ENCODE data around the gene LURAP1L.

The LURAP1L gene

GRCh38 chr9:12781226-12781733 lies 6.5 kb downstream of the LURAP1L start:
- no peak for TF ChIP-seq CTCF (IDR thresholded peaks at IDR 0.05; ENCODE audit: control extremely low read depth, extremely low read depth, low read depth, missing control alignments)
- DNase-seq (ENCODE audit: extremely low spot score) = no peak
- ChIA-PET POLR2A (no interaction called here), CTCF (interaction anchor here (1.2 kb wide), 1 partner anchor 10 kb away, joined by 3 read pairs; no protein-coding TSS in a partner anchor)

DNA sequence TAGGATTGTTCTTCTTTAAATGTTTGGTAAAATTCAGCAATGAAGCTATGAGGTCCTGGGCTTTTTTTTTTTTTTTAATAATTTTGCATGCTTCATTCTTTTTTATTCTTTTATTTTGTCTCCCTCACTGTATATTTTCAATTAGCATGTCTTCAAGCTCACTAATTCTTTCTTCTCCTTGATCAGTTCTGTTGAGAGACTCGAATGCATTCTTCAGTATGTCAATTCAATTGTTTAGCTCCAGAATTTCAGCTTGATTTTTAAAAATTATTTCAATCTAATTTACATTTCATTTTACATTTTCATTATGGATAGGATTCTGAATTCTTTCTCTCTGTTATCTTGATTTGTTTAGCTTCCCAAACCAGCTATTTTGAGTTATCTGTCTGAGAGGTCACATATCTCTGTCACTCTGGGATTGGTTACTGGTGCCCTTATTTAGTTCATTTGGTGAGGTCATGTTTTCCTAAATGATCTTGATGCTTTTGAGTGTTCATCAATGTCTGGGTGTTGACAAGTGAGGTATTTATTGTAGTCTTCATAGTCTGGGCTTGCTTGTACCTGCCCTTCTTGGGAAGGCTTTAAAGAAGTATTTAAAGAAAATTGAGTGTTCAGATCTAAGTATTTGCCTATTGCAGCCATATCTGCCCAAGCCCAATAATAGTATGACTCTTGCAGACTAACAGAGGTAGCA lies 9.1 kb downstream of the LURAP1L start:
- no peak for DNase-seq (ENCODE audit: extremely low spot score)
- no peak for TF ChIP-seq CTCF (IDR thresholded peaks at IDR 0.05; ENCODE audit: control extremely low read depth, extremely low read depth, low read depth, missing control alignments)
- ChIA-PET CTCF (interaction anchor here (1.2 to 2.6 kb wide), 4 partner anchors 8 to 31 kb away, joined by 3 to 11 read pairs (median 4); partner anchors contain the start of gene LURAP1L), POLR2A (no interaction called here)

DNA sequence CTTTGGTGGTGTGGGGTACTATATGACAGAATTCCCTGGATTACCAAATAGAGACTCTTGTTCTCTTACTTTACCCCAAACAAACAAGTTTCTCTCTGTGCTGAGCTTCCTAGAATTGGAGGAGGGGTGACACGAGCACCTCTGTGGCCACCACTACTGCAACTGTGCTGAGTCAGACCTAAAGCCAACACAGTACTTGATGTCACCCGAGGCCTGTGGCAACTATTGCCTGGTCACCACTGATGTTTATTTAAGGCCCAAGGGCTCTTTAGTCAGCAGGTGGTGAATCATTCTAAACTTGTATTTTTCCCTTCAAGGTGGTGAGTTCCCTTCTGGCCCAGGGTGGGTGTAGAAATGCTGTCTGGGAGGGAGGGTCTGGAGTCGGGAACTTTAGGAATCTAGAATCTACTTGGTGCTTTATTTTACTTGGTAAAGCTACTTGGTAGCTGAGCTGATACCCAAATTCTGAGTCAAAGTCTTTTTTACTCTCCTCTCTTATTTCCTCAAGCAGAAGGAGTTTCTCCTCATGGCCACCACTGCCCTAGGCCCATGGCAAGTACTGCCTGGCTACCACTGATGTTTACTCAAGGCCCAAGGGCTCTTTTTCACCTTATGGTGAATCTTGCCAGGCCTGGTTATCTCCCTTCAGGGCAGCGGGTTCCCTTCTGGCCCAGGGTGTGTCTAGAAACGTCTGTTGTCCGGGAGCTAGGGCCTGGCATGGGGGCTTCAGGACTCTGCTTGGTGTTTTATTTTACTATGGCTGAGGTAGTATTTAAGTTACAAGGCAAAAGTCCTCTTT lies 9.8 kb downstream of the LURAP1L start:
- DNase-seq (ENCODE audit: extremely low spot score) = no peak
- TF ChIP-seq CTCF (IDR thresholded peaks at IDR 0.05; ENCODE audit: control extremely low read depth, extremely low read depth, low read depth, missing control alignments) = no peak
- ChIA-PET CTCF (interaction anchor here (1.2 to 2.6 kb wide), 4 partner anchors 9 to 30 kb away, joined by 3 to 11 read pairs (median 4); partner anchors contain the start of gene LURAP1L), POLR2A (no interaction called here)

DNA sequence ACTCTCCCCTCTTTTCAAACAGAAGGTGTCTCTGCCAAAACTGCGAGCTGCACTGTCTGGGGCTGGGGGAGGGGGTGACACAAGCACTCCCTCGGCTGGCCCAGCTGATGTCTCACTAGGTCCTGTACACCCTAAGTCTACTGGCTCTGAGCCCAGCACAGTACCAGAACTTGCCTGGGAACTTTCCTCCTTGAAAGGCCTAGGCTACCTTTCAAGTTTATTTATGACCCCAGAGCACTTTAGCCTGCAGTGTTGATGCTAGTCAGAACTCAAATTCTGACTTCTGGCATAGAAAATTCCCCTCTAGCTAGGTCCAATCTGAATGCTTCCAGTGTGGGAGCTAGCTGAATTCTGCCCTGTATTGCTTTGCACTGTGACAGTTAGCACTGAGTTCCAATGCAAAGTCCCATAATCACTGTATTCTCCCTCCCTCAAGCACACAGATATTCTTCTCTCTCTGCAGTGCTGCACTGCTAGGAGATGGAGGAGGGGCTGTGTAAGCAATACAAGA lies 10.5 kb downstream of the LURAP1L start:
- TF ChIP-seq CTCF (IDR thresholded peaks at IDR 0.05; ENCODE audit: control extremely low read depth, extremely low read depth, low read depth, missing control alignments) = no peak
- ChIA-PET POLR2A (no interaction called here), CTCF (interaction anchor here (1.2 to 2.6 kb wide), 3 partner anchors 9 to 29 kb away, joined by 3 to 11 read pairs (median 4); partner anchors contain the start of gene LURAP1L)
- no peak for DNase-seq (ENCODE audit: extremely low spot score)

GRCh38 chr9:12785941-12786340 lies 11.1 kb downstream of the LURAP1L start:
- ChIA-PET CTCF (interaction anchor here (2.6 kb wide), 1 partner anchor 10 kb away, joined by 11 read pairs; the partner anchor contains the start of gene LURAP1L), POLR2A (no interaction called here)
- DNase-seq (ENCODE audit: extremely low spot score) = no peak
- no peak for TF ChIP-seq CTCF (IDR thresholded peaks at IDR 0.05; ENCODE audit: control extremely low read depth, extremely low read depth, low read depth, missing control alignments)

GRCh38 chr9:12790001-12790400 lies 15.2 kb downstream of the LURAP1L start:
- CTCF ChIA-PET = no interaction called here
- DNase-seq (ENCODE audit: extremely low spot score) = no peak
- no peak for TF ChIP-seq CTCF (IDR thresholded peaks at IDR 0.05; ENCODE audit: control extremely low read depth, extremely low read depth, low read depth, missing control alignments)
- POLR2A ChIA-PET = no interaction called here
